Endothelial cell of hepatic sinusoid (primary cell): ENCODE measurements around the gene SPSB2.

ENCODE experiments used
- in situ Hi-C: cut with HindIII; loops from 2 replicates; pipeline ENCODE4 v1.10.0; 2017; ENCODE audit warnings: low sequenced_read_pairs

SPSB2 gene

DNA sequence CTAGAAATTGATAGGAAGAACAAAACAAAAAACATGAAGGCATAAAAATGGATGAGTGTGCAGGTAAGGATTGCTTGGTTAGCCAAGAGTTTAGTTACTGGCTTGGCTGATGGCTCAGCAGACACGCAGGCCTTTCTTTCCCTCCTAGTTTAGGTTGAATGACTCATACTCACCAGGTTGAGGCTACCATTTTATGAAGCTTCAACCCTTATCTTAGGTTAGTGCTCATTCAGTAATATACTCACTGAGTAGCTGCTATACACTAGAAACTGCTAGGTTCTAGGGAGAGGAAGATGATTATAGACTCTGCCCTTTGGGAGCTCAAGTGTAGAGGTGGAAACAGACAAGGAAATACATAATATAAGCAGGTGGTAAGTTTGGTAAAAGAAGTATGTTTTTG is 38.8 kb downstream of the SPSB2 start:
- in situ Hi-C loops: no loop called here

DNA sequence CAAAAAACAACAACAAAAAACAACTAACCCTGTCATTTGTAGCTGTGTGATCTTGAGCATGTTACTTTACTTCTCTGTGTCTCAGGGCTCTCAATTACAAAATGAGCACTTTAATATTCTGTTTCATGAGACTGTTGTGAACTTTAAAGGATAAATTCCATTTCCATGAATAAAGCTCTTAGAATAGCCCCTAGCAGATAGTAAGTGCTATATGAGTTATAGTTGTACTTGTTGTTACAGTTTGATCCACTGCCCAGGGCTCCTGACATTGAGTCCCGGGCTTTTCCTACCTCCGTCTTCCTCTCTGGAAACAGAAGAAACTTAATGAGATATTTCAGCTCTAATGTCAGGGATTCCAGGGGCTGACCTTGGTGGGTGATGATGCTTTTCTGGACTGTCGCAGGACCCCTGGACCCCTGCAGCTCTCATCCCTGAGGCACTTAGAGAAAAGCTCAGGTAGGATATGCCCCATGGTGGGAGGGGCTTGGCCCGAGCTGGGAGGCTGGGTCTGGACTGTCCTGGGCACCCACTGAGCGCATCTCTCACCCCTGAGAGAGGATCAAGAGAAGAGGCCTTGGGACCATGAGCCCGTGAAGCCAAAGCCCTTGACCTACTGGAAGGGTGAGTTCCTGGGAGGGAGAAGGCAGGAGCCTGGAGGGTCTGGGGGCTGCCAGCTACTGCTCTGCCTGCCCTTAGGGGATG is 39.8 kb downstream of the SPSB2 start:
- in situ Hi-C loops: no loop called here

DNA sequence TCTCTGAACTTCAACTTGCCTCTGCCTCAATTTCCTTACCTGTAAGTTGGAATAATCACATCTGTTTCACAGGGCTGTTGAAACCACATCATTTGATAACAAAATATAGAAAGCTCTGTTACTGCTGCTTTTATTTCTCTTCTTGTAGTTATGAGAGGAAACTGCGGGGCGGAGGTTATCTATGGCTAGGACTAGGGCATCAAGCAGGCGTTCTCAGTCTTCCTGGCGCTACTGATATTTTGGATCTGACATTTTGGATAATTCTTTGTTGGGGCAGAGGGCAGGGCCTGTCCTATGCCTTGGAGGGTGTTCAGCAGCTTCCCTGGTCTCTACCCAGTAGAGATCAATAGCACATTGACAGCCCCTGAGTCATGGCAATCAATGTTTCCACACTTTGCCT is 41.0 kb downstream of the SPSB2 start:
- in situ Hi-C loops: no loop called here

DNA sequence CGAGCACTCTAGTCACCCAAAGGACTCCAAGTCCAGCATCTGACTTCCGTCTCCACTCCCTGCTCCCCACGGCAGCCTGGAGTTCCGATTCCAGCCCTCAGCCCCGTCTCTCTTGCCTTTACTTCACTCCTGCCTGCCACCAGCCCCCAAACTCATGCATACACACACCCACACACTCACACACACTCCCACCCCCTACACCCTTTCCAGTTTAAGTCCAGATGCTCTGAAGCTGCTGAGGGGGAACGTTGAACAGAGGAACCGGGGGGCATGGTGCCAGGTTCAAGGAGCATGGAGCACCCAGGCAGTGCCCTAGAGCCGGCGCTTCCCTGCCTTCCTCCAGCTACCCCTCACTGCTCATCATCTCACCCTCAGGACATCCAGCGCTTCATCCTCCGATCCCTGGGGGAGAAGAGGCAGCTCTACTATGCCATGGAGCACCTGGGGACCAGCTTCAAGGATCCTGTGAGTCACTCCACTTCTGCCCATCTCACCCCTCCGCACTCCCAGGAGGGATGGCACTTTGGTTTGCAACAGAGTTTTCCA is 41.6 kb downstream of the SPSB2 start:
- in situ Hi-C loops: no loop called here

DNA sequence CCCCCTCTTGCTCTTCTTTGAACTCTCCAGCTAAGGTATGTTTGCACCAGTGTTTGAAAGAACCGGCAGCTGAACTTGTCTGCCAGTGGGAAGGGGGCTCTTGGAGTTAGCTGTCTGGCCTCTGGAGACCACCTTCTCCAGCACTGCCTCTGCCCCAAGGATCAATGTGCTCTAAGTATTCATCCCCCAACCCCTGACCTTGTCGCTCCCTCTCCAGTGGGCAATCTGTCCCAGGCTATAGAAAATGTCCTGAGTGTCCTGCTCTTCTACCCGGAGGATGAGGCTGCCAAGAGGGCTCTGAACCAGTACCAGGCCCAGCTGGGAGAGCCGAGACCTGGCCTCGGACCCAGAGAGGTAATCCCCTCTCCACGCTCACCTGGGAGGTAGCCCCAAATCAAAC is 42.1 kb downstream of the SPSB2 start:
- in situ Hi-C loops: no loop called here

DNA sequence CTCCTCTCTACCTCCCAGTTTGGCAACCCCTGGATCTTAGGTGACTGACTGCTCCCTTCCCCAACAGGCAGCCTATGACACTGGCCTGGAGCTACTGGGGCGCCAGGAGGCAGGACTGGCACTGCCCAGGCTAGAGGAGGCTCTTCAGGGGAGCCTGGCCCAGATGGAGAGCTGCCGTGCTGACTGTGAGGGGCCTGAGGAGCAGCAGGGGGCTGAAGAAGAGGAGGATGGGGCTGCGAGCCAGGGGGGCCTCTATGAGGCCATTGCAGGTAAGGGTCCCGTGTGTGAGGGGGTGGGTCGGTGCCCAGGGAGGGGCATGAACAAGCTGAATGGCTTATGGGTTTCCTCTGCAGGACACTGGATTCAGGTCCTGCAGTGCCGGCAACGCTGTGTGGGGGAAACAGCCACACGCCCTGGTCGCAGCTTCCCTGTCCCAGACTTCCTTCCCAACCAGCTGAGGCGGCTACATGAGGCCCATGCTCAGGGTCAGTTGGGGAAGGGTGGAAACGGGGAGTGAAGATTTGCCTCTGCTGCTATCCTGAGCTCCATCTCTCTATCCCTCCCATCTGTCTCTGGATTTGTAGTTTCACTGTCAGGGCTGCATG is 42.7 kb downstream of the SPSB2 start:
- in situ Hi-C loops: no loop called here

DNA sequence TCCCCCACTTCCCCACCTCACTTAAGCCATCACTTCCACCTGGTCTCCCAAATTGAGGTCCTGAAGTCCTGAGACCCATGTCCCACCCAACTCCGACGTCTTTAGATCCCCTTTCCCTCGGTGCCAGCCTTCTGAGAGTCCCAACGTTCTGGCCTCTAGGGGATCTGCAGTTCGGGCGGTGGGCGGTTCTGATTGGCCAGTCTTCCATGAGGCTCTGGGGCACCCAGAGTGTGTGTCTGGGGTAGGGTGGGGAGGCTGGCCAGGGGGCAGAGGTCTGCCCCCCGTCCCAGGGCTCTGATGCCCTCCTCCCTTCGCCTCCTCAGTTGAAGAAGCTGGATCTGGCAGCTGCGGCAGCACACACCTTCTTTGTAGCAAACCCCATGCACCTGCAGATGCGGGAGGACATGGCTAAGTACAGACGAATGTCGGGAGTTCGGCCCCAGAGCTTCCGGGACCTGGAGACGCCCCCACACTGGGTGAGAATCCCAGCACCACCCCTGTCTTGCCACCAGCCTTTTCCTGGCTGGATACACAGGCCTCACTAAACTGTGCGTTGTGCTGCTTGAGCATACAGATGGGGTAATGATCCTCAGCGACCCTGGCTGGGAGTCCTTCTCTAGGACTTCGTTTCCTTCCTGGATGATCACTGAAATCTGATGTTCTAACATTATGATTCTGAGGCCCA is 43.4 kb downstream of the SPSB2 start:
- in situ Hi-C loops: no loop called here

DNA sequence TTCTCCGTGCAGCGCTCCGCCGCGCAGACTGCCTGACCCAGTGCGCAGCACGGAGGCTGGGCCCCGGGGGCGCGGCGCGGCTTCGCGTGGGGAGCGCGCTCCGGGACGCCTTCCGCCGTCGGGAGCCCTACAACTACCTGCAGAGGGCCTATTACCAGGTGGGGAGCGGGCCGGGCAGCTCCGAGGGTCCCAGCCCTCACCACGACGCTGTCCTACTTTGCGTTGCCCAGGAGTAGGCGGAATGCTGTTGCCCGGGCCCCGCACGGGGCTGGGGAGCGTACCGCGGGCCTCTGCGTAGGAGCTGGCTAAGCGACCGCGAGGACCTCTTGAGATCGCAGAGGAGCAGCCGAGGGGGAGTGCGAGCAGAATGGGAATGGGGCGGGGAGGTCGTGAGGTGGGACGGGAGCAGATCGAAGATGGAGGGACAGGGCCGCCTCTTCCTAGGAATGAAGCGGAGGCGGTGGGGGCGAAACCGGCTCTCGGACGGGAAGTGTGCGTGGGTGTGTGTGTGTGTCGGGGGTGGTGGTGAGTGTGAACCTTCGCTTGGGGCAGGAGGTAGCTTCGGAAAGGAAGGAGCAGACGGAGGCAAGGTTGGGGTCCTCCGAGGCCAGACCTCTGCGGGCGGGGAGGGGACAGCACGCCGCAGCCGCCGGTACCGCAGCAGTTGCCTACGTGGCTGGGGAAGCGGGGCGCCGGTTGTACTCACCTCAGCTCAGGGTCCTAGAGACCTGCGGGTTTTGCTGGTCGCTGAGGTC is 44.1 kb downstream of the SPSB2 start:
- in situ Hi-C loops: no loop called here

DNA sequence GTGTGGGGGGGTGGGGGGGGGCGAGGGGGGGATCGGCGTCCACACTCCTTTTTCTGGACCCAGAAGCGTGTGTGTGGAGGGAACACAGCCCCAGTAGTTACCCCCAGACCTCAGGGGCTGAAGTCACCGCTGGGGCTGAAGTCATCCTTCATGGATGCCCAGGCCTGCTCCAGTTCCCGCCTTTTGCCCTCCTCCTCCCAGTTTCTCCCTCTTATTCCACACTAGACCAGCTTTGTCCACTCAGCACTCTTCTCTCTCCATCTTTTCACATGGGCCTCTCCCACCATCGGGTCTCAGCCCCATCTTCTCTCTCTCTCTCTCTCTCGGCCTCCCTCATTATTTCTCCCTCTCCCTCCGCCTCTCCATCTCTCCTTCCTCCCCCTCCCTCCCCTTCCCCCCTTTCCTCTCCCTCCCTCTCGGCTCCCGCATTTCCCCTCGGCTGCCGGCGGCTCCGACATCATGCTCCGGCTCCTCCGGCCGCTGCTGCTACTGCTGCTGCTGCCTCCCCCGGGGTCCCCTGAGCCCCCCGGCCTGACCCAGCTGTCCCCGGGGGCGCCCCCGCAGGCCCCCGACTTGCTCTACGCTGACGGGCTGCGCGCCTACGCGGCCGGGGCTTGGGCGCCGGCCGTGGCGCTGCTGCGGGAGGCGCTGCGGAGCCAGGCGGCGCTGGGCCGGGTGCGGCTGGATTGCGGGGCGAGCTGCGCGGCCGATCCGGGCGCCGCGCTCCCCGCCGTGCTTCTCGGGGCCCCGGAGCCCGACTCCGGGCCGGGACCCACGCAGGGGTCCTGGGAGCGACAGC is 44.9 kb downstream of the SPSB2 start, which contains the start of gene P3H3:
Gene P3H3, plus strand, starts transcription at position 426 of the 799 bp plus-strand sequence. Its CDS starts 34 bp downstream, at position 460.
- in situ Hi-C loops: no loop called here

DNA sequence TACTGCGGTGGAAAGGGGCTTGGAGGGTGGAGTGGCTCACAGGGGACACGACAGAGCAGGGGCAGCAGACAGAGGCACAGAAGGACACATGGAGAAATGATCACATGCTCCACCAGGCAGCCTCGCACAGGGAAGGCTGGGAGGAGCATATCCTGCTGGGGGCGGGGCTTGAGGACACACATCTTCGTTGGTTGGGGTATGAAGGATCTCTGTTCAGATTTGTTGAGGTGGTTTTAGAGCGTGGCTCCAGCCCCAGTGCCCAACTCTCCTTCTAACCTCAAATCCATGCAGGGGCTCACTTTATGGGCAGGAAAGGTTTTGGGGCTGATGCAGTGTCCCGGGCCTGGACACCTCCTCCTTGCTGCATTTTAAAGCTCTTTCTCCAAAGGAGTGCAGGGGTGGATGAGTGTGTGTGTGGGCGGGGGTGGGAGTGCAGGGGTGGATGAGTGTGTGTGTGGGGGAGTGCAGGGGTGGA is 45.6 kb downstream of the SPSB2 start:
- in situ Hi-C loops: no loop called here

DNA sequence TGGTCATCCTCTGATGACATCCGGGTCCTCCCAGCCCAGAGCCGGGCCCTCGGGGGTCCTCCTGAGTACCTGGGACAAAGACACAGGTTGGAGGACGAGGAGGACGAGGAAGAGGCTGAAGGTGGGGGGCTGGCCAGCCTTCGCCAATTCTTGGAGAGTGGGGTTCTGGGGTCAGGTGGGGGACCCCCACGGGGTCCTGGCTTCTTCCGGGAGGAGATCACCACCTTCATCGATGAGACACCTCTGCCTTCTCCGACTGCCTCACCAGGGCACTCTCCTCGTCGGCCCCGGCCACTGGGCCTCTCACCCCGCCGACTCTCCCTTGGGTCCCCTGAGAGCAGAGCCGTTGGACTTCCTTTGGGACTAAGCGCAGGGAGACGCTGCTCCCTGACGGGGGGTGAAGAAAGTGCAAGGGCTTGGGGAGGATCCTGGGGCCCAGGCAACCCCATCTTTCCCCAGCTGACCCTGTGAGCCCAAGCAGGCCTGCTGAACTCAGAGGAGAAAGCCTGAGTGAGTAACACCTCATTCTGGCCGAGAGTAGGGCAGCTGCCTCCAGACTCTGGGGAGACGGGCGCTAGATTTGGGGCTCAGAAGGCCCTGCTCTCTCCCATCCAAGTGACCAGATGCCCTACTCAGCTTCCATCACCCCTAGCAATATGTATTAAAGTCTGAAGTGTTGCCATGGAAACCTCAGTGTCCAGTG is 46.2 kb downstream of the SPSB2 start:
- in situ Hi-C loops: no loop called here

DNA sequence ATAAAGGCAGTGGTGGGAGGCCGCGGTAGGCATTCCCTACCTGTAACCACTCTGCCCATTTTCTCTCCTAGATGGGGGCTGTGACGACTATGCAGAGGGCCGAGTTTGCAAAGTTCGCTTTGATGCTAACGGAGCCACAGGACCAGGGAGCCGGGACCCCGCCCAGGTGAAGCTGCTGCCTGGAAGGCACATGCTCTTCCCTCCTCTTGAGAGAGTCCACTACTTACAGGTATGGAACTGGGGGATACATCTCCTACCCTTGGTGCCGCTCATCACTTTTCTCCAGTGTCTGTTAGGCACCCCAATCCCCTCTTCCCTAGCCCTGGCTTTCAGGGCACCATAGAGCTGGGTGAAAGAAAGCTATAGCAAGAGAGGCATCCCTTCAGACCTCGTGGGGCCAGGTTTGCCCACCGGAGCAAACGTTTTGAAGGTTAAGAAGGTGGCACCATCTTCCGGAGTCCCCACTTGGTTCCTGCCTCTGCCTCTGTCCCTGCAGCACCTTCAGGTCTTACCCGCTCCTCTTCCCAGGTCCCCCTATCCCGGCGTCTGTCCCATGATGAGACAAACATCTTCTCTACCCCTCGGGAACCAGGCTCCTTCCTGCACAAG is 46.9 kb downstream of the SPSB2 start:
- in situ Hi-C loops: no loop called here

DNA sequence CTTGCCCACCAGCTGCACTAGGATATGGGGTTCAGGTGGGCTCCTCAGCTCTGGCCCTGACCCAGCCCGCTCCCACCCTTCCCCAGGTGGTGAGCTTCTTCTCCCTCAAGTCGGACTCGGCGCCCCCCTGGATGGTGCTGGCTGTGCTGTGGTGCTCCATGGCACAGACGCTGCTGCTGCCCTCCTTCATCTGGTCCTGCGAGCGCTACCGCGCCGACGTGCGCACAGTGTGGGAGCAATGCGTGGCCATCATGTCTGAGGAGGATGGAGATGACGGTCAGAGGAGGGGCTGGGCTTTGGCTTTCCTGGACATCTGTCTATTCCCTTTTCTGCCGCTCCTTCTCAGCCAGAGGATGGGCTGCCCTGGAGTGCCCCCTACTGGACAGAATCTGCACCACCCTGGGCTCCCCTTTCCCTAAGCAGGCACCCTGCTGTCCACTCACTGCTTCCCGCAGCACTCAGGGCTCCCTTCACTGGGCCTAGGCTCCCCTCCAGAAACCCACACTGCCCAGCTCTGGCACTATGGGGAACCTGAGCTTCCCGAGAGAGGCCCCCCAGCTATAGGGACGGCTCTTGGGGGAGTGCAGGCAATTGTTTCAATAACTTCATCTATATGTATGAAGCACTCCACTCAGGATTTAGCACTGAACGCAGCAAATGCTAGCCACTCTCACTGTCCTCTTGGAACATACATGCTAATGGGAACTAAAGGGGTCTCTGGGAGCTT is 47.5 kb downstream of the SPSB2 start:
- in situ Hi-C loops: no loop called here

DNA sequence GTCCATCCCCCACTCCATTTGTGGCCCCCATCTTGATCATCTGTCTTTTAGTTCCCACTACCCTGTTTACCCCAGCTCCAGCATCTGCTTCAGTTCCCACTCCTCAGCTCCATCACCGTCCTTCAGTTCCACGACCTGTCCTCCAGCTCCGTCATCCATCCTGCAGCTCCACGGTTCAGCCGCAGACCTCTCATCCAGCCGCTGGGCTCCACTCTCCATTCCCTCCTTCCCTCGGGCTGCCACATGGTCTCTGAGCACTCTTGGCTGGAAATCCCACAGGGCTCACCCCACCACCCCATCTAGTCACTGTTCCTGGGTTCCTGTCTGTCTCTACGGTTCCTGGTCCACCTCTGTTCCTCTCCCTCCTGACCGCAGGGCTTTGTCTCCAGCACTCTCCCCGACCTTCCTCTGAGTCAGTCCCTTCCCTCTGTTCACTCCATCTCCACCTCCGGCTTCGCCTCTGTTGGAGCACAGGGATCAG is 48.2 kb downstream of the SPSB2 start:
- in situ Hi-C loops: no loop called here

DNA sequence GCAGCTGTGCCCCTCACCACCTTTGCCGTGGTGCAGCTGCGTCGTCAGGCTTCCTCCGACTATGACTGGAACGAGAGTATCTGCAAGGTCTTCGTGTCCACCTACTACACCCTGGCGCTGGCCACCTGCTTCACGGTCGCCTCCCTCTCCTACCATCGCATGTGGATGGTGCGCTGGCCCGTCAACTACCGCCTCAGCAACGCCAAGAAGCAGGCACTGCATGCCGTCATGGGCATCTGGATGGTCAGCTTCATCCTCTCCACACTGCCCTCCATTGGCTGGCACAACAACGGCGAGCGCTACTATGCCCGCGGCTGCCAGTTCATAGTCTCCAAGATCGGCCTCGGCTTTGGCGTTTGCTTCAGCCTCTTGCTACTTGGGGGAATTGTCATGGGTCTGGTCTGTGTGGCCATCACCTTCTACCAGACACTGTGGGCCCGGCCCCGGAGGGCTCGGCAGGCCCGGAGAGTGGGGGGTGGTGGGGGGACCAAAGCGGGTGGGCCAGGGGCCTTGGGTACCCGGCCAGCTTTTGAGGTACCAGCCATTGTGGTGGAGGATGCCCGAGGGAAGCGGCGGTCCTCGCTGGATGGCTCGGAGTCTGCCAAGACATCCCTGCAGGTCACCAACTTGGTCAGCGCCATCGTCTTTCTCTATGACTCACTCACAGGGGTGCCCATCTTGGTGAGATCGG is 48.9 kb downstream of the SPSB2 start:
- in situ Hi-C loops: no loop called here

DNA sequence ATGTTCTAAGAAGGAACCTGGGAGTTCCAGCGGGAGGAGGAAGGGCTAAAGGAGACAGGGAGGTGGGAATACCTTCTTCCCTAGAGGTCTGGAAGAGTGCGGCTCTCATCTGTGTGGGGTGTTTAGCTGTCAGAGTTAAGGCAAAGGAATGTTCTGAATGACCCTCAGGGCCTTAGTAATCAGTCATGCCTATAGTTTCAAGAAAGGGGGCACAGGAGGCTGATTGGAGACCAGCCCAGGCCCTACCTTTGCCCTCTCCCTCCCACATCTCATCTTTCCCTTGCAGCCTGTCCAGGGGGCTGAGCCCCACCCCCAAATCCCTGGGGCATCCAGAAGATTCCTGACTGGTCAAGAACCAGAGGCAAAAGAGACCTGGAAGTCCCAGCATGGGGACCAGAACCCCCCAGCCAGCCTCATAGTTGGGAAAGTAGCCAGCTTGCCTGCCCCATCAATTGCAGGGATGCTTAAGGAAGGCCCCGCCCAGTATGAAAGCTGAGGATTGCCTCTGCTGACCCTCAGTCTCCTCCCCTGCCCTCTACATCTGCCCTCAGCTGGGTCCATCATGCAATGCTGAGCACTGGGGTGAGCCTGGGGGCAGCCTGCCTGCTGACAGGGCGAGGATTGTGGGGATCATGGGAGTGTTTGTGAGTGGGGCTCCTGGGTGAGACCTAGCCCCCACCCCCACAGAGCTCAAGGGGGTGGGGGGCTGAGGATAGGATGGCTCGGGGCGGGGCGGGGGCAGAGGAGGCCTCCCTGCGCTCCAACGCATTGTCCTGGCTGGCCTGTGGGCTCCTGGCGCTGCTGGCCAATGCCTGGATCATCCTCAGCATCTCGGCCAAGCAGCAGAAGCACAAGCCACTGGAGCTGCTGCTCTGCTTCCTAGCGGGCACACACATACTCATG is 49.7 kb downstream of the SPSB2 start:
- in situ Hi-C loops: no loop called here
